ENCODE results near the gene GYS2. TPM values are rescaled to one million over a fixed set of nuclear protein-coding genes. Genes with fewer than 3 reads are reported as not detected.
A peak's percentile ranks its signal among the peaks of the same experiment; 100 is the strongest.

GYS2 gene
- total and polyA plus RNA-seq, 4 donors, result 15.5 to 86.8 (median 34.1) TPM

GRCh38 chr12:21500786-21501257 is 103.8 kb downstream of the GYS2 start:
- WGBS, result 13% methylated on average over 8 of the region's 8 CpGs
- H3K36me3 ChIP-seq (ENCODE audit: control insufficient read depth in 4 of 4, insufficient read depth in 3 of 4, low read depth in 1 of 4, low read length in 3 of 4), result peaks cover 3 to 22% (median 13%) of the 10 kb centered on the region in 4 donors

GRCh38 chr12:21499765-21500164 is 104.9 kb downstream of the GYS2 start:
- Histone ChIP-seq H3K9ac (ENCODE audit: low read depth in 1 of 2, low read length in 2 of 2) (no peak overlapping the region), H3K4me1 (ENCODE audit: control insufficient read depth in 4 of 4, insufficient read depth in 4 of 4, low read length in 3 of 4) (peaks cover 4 to 24% (median 20%) of the 10 kb centered on the region in 4 donors), H3K36me3 (ENCODE audit: control insufficient read depth in 4 of 4, insufficient read depth in 3 of 4, low read depth in 1 of 4, low read length in 3 of 4) (peaks cover 4 to 26% (median 18%) of the 10 kb centered on the region in 4 donors), H3K4me3 (ENCODE audit: low read depth in 1 of 3, low read length in 3 of 3) (no peak overlapping the region), H3K27me3 (ENCODE audit: control insufficient read depth in 4 of 4, insufficient read depth in 4 of 4, low read length in 3 of 4) (no peaks in the 10 kb centered on the region), H3K27ac (ENCODE audit: low read depth in 1 of 2, low read length in 2 of 2) (no peak overlapping the region), H3K9me3 (ENCODE audit: control insufficient read depth in 4 of 4, low read length in 3 of 4) (no peaks in the 10 kb centered on the region)
- no peak for DNase-seq (ENCODE audit: low spot score)
- TF ChIP-seq FOXA2 (IDR thresholded peaks at IDR 0.05), result no peak
- TF ChIP-seq CTCF (IDR thresholded peaks at IDR 0.05; ENCODE audit: low read depth, low read length, missing input control), result no peak
- TF ChIP-seq, protein P1, sequence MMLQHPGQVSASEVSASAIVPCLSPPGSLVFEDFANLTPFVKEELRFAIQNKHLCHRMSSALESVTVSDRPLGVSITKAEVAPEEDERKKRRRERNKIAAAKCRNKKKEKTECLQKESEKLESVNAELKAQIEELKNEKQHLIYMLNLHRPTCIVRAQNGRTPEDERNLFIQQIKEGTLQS (IDR thresholded peaks at IDR 0.05), result no peak
- TF ChIP-seq SP1 (IDR thresholded peaks at IDR 0.05), result no peak
- no peak for TF ChIP-seq HNF4A (conservative IDR thresholded peaks at IDR 0.05)
- TF ChIP-seq EGR1 (IDR thresholded peaks at IDR 0.05; ENCODE audit: low read depth in 2 of 2), result no peak
- TF ChIP-seq NR2F2 (IDR thresholded peaks at IDR 0.05), result no peak
- TF ChIP-seq RAD21 (IDR thresholded peaks at IDR 0.05), result no peak
- TF ChIP-seq FOXA1 (IDR thresholded peaks at IDR 0.05), result no peak
- no peak for TF ChIP-seq GABPA (IDR thresholded peaks at IDR 0.05 in 1 of 2, conservative IDR thresholded peaks at IDR 0.05 in 1 of 2)
- TF ChIP-seq TAF1 (conservative IDR thresholded peaks at IDR 0.05), result no peak
- TF ChIP-seq, protein P2, sequence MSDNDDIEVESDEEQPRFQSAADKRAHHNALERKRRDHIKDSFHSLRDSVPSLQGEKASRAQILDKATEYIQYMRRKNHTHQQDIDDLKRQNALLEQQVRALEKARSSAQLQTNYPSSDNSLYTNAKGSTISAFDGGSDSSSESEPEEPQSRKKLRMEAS (IDR thresholded peaks at IDR 0.05), result no peak
- TF ChIP-seq RXRA (IDR thresholded peaks at IDR 0.05), result no peak
- 81% methylated on average over 2 of the region's 2 CpGs for WGBS

More at GRCh38 chr12:21500786-21501257, 103.8 kb downstream of the GYS2 start:
- TF ChIP-seq YY1 (IDR thresholded peaks at IDR 0.05), result no peak
- TF ChIP-seq EGR1 (IDR thresholded peaks at IDR 0.05; ENCODE audit: low read depth in 2 of 2), result no peak
- TF ChIP-seq, protein P1 (IDR thresholded peaks at IDR 0.05), result no peak
- TF ChIP-seq RAD21 (IDR thresholded peaks at IDR 0.05), result no peak
- H3K27me3 ChIP-seq (ENCODE audit: control insufficient read depth in 4 of 4, insufficient read depth in 4 of 4, low read length in 3 of 4), result no peaks in the 10 kb centered on the region
- H3K9me3 ChIP-seq (ENCODE audit: control insufficient read depth in 4 of 4, low read length in 3 of 4), result no peaks in the 10 kb centered on the region
- peak overlapping the region; percentile 64 to 66 for H3K27ac ChIP-seq (ENCODE audit: low read depth in 1 of 2, low read length in 2 of 2)
- H3K4me1 ChIP-seq (ENCODE audit: control insufficient read depth in 4 of 4, insufficient read depth in 4 of 4, low read length in 3 of 4), result peaks cover 4 to 28% (median 20%) of the 10 kb centered on the region in 4 donors
- H3K9ac ChIP-seq (ENCODE audit: low read depth in 1 of 2, low read length in 2 of 2), result peak overlapping the region; percentile 68 to 73
- H3K4me3 ChIP-seq (ENCODE audit: low read depth in 1 of 3, low read length in 3 of 3), result peak overlapping the region; percentile 74 to 90 (median 83)
- no peak for DNase-seq (ENCODE audit: low spot score)

Other genes with a start within 250 kb of the GYS2 start
- gene IAPP, start 231.9 kb downstream of the GYS2 start, total RNA-seq, result under 1 TPM in 1 of 2 donors, not detected in 1; 0.08 TPM
- under 1 TPM in 1 of 2 donors, not detected in 1; 0.42 TPM for gene IAPP, start 231.9 kb downstream of the GYS2 start, polyA plus RNA-seq
- 10 to 100 TPM in 1 of 2 donors, 1 to 10 TPM in 1; 6.4 to 10.6 TPM for gene PYROXD1, start 167.2 kb downstream of the GYS2 start, total RNA-seq
- 1 to 10 TPM; 7.1 to 8.4 TPM for gene PYROXD1, start 167.2 kb downstream of the GYS2 start, polyA plus RNA-seq
- gene RECQL, start 103.2 kb downstream of the GYS2 start, total RNA-seq, result 10 to 100 TPM; 14.1 to 20.1 TPM
- gene RECQL, start 103.2 kb downstream of the GYS2 start, polyA plus RNA-seq, result 10 to 100 TPM in 1 of 2 donors, 1 to 10 TPM in 1; 5.8 to 10.0 TPM
- gene GOLT1B, start 103.1 kb downstream of the GYS2 start, total RNA-seq, result 10 to 100 TPM; 11.0 to 16.5 TPM
- 10 to 100 TPM; 18.0 to 36.9 TPM for gene GOLT1B, start 103.1 kb downstream of the GYS2 start, polyA plus RNA-seq
- gene SPX, start 78.6 kb downstream of the GYS2 start, total RNA-seq, result 1 to 10 TPM in 1 of 2 donors, under 1 TPM in 1; 0.25 to 1.2 TPM
- 1 to 10 TPM in 1 of 2 donors, under 1 TPM in 1; 0.30 to 3.7 TPM for gene SPX, start 78.6 kb downstream of the GYS2 start, polyA plus RNA-seq
- 10 to 100 TPM; 40.6 to 99.7 TPM for gene LDHB, start 53.0 kb upstream of the GYS2 start, total RNA-seq
- gene LDHB, start 53.0 kb upstream of the GYS2 start, polyA plus RNA-seq, result 10 to 100 TPM; 20.9 to 44.0 TPM
- gene KCNJ8, start 169.9 kb upstream of the GYS2 start, total RNA-seq, result 10 to 100 TPM; 10.9 to 44.2 TPM
- gene KCNJ8, start 169.9 kb upstream of the GYS2 start, polyA plus RNA-seq, result 10 to 100 TPM; 24.2 to 30.3 TPM

Measured in liver (tissue), 9 donors.